Pancreas (tissue), 10 donors: ENCODE data around the gene MAML3. TPM values are rescaled to one million over a fixed set of nuclear protein-coding genes. Genes with fewer than 3 reads are reported as not detected.

Experiments
- ATAC-seq, 4 donors: fragments of 200-7000 bp; cut with Tn5 transposase; one replicate each; pipeline versions ENCODE4 v1.8.0 to v1.9.1; 2020; ENCODE audit warnings: mild to moderate bottlenecking in 4 of 4, moderate library complexity in 4 of 4
- DNase-seq, 6 donors: peaks; one replicate each; pipeline ENCODE4 v3.0.0-alpha.2; 2020
- FAIRE-seq: peaks from 2 replicates; lab custom pipeline; 2012; peaks lifted over from hg19 to GRCh38; lab: Jason Lieb, UNC
- H3K27ac ChIP-seq, 4 donors: fragments of 200-600 bp; sonication (generic); 1 replicate in 3 of 4; 2 replicates in 1 of 4; pipeline versions ENCODE4 v1.5.0 to v1.8.0; 2020
- H3K27me3 ChIP-seq, 4 donors: fragments of 200-600 bp; one replicate each; pipeline ENCODE4 v1.8.0; 2021
- H3K36me3 ChIP-seq, 3 donors: fragments of 200-600 bp; sonication (generic) in 1 of 3; one replicate each; pipeline versions ENCODE4 v1.5.0 to v1.8.0; 2020 to 2021
- H3K4me1 ChIP-seq, 3 donors: fragments of 200-600 bp; one replicate each; pipeline ENCODE4 v1.8.0; 2021
- H3K4me3 ChIP-seq, 4 donors: fragments of 200-600 bp; sonication (generic) in 2 of 4; one replicate each; pipeline versions ENCODE4 v1.5.0 to v1.8.0; 2020 to 2021
- H3K9me3 ChIP-seq, 4 donors: fragments of 200-600 bp; one replicate each; pipeline ENCODE4 v1.8.0; 2021
- CTCF ChIP-seq, 4 donors: fragments of 200-600 bp; sonication (generic) in 3 of 4; IDR thresholded peaks; one replicate each; pipeline versions ENCODE4 v1.5.0 to v1.8.0; 2021; ENCODE audit warnings: antibody characterized with exemption in 4 of 4
- WGBS, 2 donors: extraction: QIAGEN DNeasy Blood & Tissue Kit; methylation state at CpG; one replicate each; pipeline ENCODE4 v1.1.7; 2013; 5-methylcytosine and 5-hydroxymethylcytosine counted together
- intact Hi-C, 3 donors: fragments of 100-400 bp; cut with DNase I; formaldehyde crosslinking; loops; one replicate each; pipeline versions ENCODE4 v1.11.1 to v1.14.2; 2022
- polyA plus RNA-seq, 2 donors: library from polyadenylated mRNA; stranded (reverse); fragments of 200-250 nt; gene quantifications; one replicate each; pipeline ENCODE4 v1.2.3, GENCODE V29; 2013
- total RNA-seq, 6 donors: library from RNA; stranded (reverse); fragmentation: NEBNext Ultra II Directional in 4 of 6; extraction: Animal tissue kit (Norgen Biotek cat#: 25700) in 4 of 6; gene quantifications; one replicate each; pipeline versions ENCODE4 v1.2.1 to v1.2.4, GENCODE V29; 2021 to 2023
- donor health status: healthy with polysubstance abuse.
- donor health status: DM: no; HTN: no; CAD: no; lungs with moderate emphysema.
- donor health status: DM: no; HTN: no; CAD: no.
- donor health status: control.
- donor health status: control.
- donor health status: Bipolar disorder and iron deficiency.
- donor health status: DM: yes; HTN: yes; CAD: no.
- donor health status: DM: no; HTN: no; CAD: no.
- donor health status: DM: no; HTN: no; CAD: no.
- donor health status: DM: yes; HTN: yes; CAD: no.

The MAML3 gene
- total and polyA plus RNA-seq, 8 donors = 3.8 to 8.9 (median 5.9) TPM

GRCh38 chr4:140134746-140135425, 19.1 kb downstream of the MAML3 start:
- ATAC-seq (no peak), FAIRE-seq (no peak), DNase-seq (no peak)
- Histone ChIP-seq H3K4me3 (no peak overlapping the region), H3K4me1 (peaks cover 0 to 14% (median 10%) of the 10 kb centered on the region in 3 donors), H3K9me3 (no peaks in the 10 kb centered on the region), H3K27ac (no peak overlapping the region), H3K27me3 (no peaks in the 10 kb centered on the region), H3K36me3 (no peaks in the 10 kb centered on the region)
- 87 to 90% methylated on average over 9 of the region's 9 CpGs for WGBS, 2 donors
- intact Hi-C loops = no loop called here
- TF ChIP-seq CTCF (IDR thresholded peaks at IDR 0.05) = no peak

- no peak overlapping the region for H3K4me3 ChIP-seq
- H3K9me3 ChIP-seq = no peaks in the 10 kb centered on the region
- H3K36me3 ChIP-seq = no peaks in the 10 kb centered on the region
- no peak overlapping the region for H3K27ac ChIP-seq
- WGBS, 2 donors = 84 to 87% methylated on average over 3 of the region's 3 CpGs
- no peak for FAIRE-seq
- no peak for ATAC-seq
- no peaks in the 10 kb centered on the region for H3K27me3 ChIP-seq
- intact Hi-C loops = no loop called here
- H3K4me1 ChIP-seq = peaks cover 0 to 14% (median 10%) of the 10 kb centered on the region in 3 donors
- no peak for TF ChIP-seq CTCF (IDR thresholded peaks at IDR 0.05)
- no peak for DNase-seq
Measured at GRCh38 chr4:140133576-140133975, 20.4 kb downstream of the MAML3 start.

- Histone ChIP-seq H3K27me3 (no peaks in the 10 kb centered on the region), H3K4me1 (no peaks in the 10 kb centered on the region), H3K36me3 (no peaks in the 10 kb centered on the region), H3K9me3 (no peaks in the 10 kb centered on the region), H3K4me3 (no peak overlapping the region), H3K27ac (no peak overlapping the region)
- FAIRE-seq (no peak), ATAC-seq (no peak), DNase-seq (no peak)
- WGBS, 2 donors = 92 to 99% methylated on average over 5 of the region's 5 CpGs
- no peak for TF ChIP-seq CTCF (IDR thresholded peaks at IDR 0.05)
- intact Hi-C loops = no loop called here
Measured at GRCh38 chr4:140131675-140132229, 22.2 kb downstream of the MAML3 start.

- no peak for DNase-seq
- WGBS, 2 donors = 90 to 97% methylated on average over 2 of the region's 2 CpGs
- FAIRE-seq = no peak
Measured at GRCh38 chr4:140130677-140131076, 23.3 kb downstream of the MAML3 start.

More at GRCh38 chr4:140130677-140131076, 23.3 kb downstream of the MAML3 start:
- no peaks in the 10 kb centered on the region for H3K27me3 ChIP-seq
- no peak for TF ChIP-seq CTCF (IDR thresholded peaks at IDR 0.05)
- intact Hi-C loops = no loop called here
- H3K9me3 ChIP-seq = no peaks in the 10 kb centered on the region
- ATAC-seq = peak in 3 of 4 donors; percentile 36 to 75 (median 62)
- H3K4me3 ChIP-seq = no peak overlapping the region
- H3K36me3 ChIP-seq = no peaks in the 10 kb centered on the region
- no peak overlapping the region for H3K27ac ChIP-seq
- no peaks in the 10 kb centered on the region for H3K4me1 ChIP-seq
